ENCODE data around the gene KATNAL1. TPM values are rescaled to one million over a fixed set of nuclear protein-coding genes. Genes with fewer than 3 reads are reported as not detected.

Gene KATNAL1
- total and polyA plus RNA-seq, 8 donors = 1.2 to 24.2 (median 4.2) TPM

- intact Hi-C loops (cut with DNase I; ENCODE audit: low total_unique reads) = no loop called here
- WGBS, 5 donors = 50 to 60% (median 53%) methylated on average over 8 of the region's 8 CpGs
- no peaks in the 10 kb centered on the region for H3K36me3 ChIP-seq
- no peak overlapping the region for H3K27ac ChIP-seq
- no peak for TF ChIP-seq EP300 (IDR thresholded peaks at IDR 0.05)
- TF ChIP-seq CTCF (IDR thresholded peaks at IDR 0.05) = peak in 5 of 7 experiments; percentile 16 to 50 (median 26)
- no peak for TF ChIP-seq POLR2A (IDR thresholded peaks at IDR 0.05)
- no peak for TF ChIP-seq POLR2AphosphoS5 (IDR thresholded peaks at IDR 0.05)
- peaks cover 0 to 8% (median 0%) of the 10 kb centered on the region in 4 donors for H3K4me1 ChIP-seq
- no peak overlapping the region for H3K4me3 ChIP-seq
- DNase-seq = peak; percentile 31 to 53
- H3K9me3 ChIP-seq = no peaks in the 10 kb centered on the region
- H3K27me3 ChIP-seq = peaks cover 0 to 12% (median 0%) of the 10 kb centered on the region in 3 donors
Observed at GRCh38 chr13:30158774-30159445, 148.4 kb downstream of the KATNAL1 start.

- no peaks in the 10 kb centered on the region for H3K9me3 ChIP-seq
- H3K27ac ChIP-seq = no peak overlapping the region
- WGBS, 5 donors = 88 to 95% (median 93%) methylated on average over 7 of the region's 7 CpGs
- DNase-seq = no peak
- H3K36me3 ChIP-seq = no peaks in the 10 kb centered on the region
- H3K27me3 ChIP-seq = peaks cover 0 to 16% (median 0%) of the 10 kb centered on the region in 3 donors
- no peak overlapping the region for H3K4me3 ChIP-seq
- peaks cover 0 to 8% (median 0%) of the 10 kb centered on the region in 4 donors for H3K4me1 ChIP-seq
- no peak for TF ChIP-seq POLR2AphosphoS5 (IDR thresholded peaks at IDR 0.05)
- no peak for TF ChIP-seq POLR2A (IDR thresholded peaks at IDR 0.05)
- no peak for TF ChIP-seq CTCF (IDR thresholded peaks at IDR 0.05)
- no peak for TF ChIP-seq EP300 (IDR thresholded peaks at IDR 0.05)
- intact Hi-C loops (cut with DNase I; ENCODE audit: low total_unique reads) = no loop called here
Observed at GRCh38 chr13:30157616-30157993, 149.7 kb downstream of the KATNAL1 start.

GRCh38 chr13:30156826-30157615 lies 150.3 kb downstream of the KATNAL1 start:
- Histone ChIP-seq H3K9me3 (no peaks in the 10 kb centered on the region), H3K4me3 (no peak overlapping the region), H3K36me3 (no peaks in the 10 kb centered on the region), H3K27me3 (peaks cover 0 to 16% (median 0%) of the 10 kb centered on the region in 3 donors), H3K4me1 (peaks cover 0 to 8% (median 0%) of the 10 kb centered on the region in 4 donors), H3K27ac (no peak overlapping the region)
- DNase-seq = no peak
- WGBS, 5 donors = 81 to 87% (median 83%) methylated on average over 17 of the region's 17 CpGs
- no peak for TF ChIP-seq POLR2A (IDR thresholded peaks at IDR 0.05)
- intact Hi-C loops (cut with DNase I; ENCODE audit: low total_unique reads) = no loop called here

GRCh38 chr13:30156270-30156669 lies 151.1 kb downstream of the KATNAL1 start:
- H3K36me3 ChIP-seq = no peaks in the 10 kb centered on the region
- no peak for DNase-seq
- peaks cover 0 to 8% (median 0%) of the 10 kb centered on the region in 4 donors for H3K4me1 ChIP-seq
- 67 to 81% (median 76%) methylated on average over 6 of the region's 6 CpGs for WGBS, 5 donors
- no peak overlapping the region for H3K4me3 ChIP-seq
- H3K27ac ChIP-seq = no peak overlapping the region
- H3K9me3 ChIP-seq = no peaks in the 10 kb centered on the region
- H3K27me3 ChIP-seq = peaks cover 0 to 16% (median 0%) of the 10 kb centered on the region in 3 donors
- TF ChIP-seq CTCF (IDR thresholded peaks at IDR 0.05) (no peak), POLR2AphosphoS5 (IDR thresholded peaks at IDR 0.05) (no peak), EP300 (IDR thresholded peaks at IDR 0.05) (no peak), POLR2A (IDR thresholded peaks at IDR 0.05) (no peak)
- intact Hi-C loops (cut with DNase I; ENCODE audit: low total_unique reads) = no loop called here
